ENCODE data around the gene KAT5.
"Not testable (repeated sequence)": the region's sequence is repeated elsewhere in the genome, so short reads cannot be mapped to it uniquely, and the experiment has no call there.

Gene KAT5

DNA sequence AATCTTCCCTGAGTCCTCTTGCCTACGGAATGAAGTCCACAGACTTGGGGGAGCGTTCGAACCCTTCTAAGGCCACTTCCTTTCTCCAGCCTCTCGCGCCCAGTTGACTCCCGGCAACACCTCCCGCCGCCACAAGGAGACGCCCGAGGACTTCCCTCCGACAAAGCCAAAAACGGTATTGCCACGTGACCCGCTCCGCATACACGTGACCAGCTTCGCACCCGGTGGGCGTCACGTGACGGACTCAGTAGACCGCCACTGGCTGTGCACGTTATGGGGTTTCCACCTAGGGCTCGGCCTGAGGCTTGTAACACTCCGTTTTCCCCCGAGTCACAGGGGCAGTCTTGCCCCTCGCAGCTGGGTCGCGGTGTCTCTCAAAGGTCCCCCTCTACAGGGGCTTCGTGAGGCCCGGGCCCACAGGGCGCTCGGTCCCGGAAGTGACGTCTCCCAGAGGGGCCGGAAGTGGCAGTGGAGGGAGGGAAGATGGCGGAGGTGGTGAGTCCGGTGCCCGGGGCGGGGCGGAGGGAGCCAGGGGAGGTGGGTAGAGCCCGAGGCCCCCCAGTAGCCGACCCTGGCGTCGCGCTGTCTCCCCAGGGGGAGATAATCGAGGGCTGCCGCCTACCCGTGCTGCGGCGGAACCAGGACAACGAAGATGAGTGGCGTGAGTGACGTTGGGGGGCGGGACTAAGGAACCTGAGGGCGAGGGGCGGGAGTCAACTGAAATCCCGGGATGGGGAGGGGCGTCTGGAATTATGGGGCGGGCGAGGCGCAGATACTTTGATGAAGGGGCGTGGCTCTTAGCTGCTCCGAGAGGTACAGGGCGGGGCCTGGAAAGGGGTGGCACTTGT, at the start of gene KAT5:
Gene KAT5, plus strand, starts transcription at position 468 of the 848 bp plus-strand sequence. Its CDS starts 16 bp downstream, at position 484.
- DNase-seq (ENCODE audit: low read depth), result peak; percentile 96

DNA sequence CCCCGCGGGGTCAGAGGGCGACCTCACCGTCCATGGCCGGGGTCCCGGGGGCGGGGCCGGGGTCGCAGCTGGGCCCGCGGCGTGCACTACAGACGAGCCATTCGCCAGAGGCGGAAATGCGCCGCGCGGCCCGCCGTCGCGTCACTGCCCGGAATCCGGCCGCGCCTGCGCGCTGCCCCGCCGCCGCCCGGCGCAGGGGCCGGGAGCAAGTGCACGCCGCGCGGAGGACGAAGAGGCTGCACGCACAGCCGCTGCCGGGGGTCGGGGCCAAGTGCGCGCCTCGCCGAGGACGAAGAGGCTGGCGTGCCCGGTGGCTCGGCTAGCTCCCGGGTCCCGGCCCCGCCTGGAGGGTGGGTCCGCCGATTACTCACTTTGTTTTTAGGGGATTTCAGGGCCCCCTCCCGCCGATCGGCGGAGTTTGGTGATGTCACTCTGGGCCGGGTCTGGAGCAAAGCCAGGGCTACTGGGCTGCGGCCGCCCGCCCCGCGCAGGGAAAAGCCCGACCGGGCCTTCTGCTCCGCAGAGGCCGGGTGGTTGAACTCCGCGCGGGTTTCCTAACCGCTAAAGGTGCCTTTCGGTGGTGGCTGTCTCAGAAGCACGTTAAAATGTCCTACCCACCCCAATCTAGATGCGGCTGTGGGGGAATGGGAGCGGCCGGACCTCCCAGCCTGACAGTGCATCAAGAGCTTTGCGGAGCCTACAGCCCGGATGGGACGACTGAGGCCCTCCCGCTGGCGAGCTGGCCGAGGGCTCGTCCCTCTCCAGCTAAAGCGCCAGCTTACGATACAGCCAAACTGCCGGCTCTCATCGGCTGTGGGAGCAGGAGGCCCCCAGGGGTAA, 49.0 kb upstream of the KAT5 start, which contains the start of gene RELA:
Gene RELA, minus strand, starts transcription at position 118 of the 840 bp plus-strand sequence. Its CDS starts 84 bp downstream, at position 34.
- peak; percentile 83 for DNase-seq (ENCODE audit: low read depth)

DNA sequence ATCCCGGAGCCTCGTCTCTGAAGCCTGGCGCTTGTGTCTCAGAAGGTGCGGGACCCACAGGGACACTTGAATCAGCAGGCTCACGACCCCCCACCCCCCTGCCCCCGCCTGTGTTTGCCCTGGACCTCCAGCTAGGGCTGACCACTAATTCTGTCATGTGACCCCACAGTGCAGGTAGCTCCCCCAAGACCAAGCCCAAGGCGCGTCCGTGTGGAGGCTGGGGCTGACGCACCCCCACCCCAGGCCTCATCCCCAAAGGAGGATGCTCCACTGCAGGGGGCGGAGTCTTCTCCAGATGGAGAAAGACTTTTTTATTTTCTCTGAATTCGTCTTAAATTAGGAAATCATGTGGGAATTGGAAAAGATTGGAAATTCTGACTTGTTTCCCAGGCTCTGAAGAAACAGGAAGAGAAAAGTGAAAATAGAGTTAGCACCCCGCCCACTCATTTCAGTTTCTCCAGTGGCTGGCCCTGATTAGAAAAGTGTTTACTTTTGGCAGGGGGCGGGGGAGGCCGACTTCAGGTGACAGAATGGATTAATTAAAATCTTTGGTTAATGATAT, 48.3 kb upstream of the KAT5 start:
- no peak for DNase-seq (ENCODE audit: low read depth)

DNA sequence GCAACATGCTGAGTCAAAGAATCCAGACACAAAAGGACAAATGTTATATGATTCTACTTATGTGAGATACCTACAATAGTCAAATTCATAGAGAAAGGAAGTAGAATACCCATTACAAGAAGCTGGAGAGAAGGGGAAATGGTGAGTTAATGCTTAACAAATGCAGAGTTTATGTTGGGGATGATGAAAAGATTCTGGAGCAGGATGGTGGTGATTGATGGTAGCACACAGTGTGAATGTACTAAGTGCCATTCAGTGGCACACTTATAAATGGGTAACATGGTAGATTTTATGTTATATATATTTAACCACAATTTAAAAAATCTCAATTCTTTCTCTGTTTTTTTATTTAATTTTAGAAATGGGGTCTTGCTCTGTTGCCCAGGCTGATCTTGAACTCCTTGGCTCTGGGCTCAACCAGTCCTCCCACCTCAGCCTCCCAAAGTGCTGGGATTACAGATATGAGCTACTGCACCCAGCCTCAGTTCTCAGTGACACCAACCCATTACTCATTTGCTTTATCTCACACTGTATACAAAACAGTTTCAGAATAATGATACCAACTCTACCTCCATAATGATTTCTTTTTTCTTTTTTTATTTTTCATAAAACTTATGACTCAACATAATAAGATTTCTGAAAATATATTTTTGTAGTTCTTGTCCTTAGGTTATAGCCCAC, 39.7 kb upstream of the KAT5 start:
- no peak for DNase-seq (ENCODE audit: low read depth)

DNA sequence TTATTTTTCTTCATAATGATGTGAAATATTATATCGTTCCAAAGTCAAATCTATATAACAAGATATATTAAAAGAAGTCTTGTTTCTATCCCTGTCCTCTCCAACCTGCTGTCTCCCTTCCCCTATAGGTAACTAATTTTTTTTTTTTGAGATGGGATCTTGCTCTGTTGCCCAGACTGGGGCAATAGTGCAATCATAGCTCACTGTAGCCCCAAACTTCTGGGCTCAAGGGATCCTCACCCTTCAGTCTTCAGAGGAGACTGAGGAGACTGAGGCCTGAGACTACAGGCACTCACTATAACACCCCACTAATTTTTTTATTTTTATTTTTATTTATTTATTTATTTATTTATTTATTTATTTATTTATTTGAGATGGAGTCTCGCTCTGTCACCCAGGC, 39.1 kb upstream of the KAT5 start:
- DNase-seq (ENCODE audit: low read depth), result no peak

DNA sequence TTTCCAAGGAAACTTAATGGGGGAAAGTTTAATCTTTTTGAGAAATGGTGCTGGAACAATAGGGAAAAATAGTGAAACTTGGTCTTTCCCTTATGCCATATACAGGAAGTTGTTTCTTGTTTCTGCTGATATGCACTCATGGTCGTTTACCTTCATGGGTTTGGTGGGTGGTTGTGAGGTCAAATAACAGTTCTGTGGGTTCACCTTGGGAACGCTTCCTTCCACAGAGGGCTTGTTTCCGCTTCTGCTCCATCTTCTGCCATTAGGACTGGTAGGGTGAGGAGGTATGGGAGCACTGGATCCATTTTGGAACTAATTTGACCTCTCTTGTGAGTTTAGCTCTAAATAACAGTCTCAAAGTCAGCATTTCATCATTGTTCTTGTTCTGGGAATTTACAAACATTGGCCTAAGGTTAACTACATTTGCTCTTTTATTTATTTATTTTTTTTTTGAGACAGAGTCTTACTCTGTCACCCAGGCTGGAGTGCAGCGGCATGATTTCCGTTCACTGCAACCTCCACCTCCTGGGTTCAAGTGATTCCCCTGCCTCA, 31.8 kb upstream of the KAT5 start:
- no peak for DNase-seq (ENCODE audit: low read depth)

DNA sequence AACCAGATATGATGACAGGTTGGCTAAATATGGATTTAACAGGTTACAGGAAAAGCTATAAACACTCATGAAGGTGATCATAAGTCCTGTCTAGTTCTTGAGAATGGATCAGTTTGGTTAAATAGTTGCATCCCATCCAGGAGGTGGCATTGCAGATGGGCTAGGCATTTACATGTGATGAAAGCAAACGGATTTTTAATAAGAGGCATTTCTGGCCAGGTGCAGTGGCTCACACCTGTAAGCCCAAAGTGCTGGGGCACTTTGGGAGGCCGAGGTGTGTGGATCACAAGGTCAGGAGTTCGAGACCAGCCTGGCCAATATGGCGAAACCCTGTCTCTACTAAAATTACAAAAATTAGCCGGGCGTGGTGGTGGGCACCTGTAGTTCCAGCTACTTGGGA, 28.6 kb upstream of the KAT5 start:
- DNase-seq (ENCODE audit: low read depth), result not testable (repeated sequence)

DNA sequence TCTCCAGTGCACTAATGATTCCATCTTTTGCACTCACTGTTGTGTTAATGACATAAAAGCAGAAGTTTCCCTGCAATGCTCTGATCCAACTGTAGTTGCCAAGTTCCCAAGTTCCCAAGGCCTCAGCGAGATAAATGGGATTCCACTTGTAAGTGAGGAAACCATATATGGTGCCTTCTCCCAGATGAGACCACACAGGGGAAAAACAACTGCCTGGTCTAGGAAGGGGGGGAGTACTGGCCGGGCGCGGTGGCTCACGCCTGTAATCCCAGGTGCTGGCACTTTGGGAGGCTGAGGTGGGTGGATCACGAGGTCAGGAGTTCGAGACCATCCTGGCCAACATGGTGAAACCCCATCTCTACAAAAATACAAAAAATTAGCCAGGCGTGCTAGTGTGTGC, 26.1 kb upstream of the KAT5 start:
- no peak for DNase-seq (ENCODE audit: low read depth)

DNA sequence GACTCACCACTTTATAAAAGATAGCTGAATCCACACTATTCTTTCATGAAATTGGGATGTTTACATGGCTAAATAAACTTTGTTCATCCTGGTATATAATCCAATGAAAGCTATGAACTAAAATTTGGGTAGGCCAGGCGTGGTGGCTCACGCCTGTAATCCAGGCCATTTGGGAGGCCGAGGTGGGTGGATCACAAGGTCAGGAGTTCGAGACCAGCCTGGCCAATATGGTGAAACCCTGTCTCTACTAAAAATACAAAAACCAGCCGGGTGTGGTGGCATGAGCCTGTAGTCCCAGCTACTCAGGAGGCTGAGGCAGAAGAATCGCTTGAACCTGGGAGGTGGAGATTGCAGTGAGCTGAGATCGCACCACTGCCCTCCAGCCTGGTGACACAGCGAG, 20.2 kb upstream of the KAT5 start:
- not testable (repeated sequence) for DNase-seq (ENCODE audit: low read depth)

DNA sequence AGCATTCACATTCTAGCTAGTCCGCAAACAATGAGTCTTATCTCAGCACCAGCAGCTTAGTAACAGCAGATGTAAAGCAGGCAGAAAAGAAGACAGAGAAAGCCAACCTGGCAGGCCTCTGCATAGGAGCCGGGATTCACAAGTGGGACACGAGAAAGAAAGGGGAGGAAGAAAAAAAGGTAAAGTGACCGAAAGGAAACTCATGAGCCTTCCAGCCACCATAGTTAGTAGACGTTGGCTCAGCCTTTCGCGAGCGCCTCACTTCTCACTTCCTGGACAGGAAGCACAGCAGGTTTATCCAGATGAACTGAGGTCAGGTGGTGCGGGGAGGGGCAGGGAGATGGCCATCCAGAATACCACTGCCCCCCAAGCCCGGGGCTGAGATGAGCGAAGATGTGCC, 19.7 kb upstream of the KAT5 start:
- DNase-seq (ENCODE audit: low read depth), result no peak

DNA sequence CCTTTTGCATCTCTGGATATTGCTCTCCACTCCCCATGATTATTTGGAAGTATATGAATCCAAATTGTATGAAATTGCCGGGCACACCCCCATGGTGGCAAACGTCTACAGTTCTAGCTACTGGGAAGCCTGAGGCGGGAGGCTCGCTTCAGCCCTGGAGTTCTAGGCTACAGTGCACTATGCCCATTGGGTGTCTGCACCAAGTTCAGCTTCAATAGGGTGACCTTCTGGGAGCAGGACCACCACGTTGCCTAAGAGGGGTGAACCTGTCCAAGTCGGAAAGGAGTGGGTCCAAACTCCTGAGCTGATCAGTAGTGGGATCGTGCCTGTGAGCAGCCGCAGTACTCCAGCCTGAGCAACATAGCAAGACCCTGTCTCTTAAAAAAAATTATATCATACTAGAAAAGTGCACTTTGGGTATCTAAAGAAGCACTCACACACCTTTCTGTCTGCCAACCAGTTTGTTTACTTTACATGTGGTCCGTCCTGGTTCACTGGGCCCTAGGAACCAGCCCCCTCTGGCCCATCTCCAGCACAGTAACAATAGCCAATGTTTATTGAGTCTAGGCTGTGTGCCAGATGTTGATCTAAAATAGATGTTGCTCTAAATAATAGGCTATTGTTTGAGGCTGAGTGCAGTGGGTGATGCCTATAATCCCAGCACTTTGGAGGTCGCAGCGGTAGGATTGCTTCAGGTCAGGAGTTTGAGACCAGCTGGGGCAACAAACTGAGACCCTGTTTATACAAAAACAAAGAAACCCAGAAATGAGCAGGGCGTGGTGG, 16.4 kb upstream of the KAT5 start:
- no peak for DNase-seq (ENCODE audit: low read depth)

DNA sequence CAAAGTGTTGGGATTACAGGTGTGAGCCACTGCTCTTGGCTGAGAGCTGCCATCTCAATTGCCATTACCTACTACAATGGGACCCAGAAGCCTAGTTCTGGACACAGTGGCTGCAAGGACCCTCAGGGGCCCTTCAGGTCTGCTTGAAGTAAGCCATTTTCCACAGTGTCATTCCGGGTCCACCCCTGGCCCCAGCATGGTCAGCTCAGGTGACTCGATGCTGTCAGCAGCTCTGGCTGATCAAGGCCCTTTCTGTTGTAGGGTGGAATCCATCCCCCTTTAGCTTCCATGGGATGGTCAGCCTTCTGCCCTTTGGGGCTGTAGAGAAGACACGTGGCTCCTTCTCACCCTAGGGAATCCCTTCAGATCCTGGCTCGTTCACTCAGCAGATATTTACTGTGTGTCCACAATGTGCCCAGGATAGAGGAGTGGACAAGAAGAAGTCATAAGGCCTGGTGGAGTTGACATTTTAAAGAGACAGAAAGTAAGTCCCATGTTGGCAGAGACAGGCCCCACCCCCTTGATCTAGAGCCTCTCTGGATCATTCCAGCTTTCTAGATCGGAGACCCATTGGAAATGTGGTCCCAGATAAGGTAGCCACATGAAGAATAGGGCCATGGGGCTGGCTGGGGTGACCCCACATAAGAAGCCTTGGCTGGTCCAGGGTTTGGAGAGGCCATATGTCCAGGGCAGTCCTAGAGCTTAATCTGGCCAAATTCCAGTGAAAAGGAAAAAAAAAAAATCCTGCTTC, 15.1 kb upstream of the KAT5 start:
- no peak for DNase-seq (ENCODE audit: low read depth)

DNA sequence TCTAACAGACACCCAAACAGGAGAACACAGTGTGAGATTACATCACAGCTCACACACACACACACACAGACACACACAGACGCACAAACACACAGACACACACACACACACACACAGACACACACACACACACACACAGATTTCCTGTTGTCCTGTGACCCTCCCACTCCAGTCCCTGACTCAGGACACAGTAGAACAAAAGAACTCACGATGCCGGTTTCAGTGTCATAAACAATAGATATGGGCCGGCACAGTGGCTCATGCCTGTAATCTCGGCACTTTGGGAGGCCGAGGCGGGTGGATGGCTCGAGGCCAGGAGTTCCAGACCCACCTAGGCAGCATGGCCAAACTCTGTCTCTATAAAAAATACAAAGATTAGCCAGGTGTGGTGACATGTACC, 13.8 kb upstream of the KAT5 start:
- DNase-seq (ENCODE audit: low read depth), result no peak

DNA sequence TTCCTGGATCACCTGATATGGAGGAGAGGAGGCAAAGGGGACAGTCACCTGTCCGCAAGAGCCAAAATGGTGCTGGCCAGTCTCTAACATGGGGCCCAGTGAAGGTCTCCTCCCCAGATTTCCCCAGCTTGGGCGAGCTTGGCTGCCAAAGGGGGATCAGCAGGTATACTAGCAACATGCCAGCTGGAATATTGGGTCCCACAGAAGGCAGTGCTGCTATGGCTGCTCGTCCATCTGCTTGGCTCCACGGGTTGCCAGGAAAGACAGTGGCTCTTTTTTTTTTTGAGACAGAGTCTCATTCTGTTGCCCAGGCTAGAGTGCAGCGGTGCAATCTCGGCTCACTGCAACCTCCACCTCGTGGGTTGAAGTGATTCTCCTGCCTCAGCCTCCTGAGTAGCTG, 12.7 kb upstream of the KAT5 start:
- DNase-seq (ENCODE audit: low read depth), result no peak

DNA sequence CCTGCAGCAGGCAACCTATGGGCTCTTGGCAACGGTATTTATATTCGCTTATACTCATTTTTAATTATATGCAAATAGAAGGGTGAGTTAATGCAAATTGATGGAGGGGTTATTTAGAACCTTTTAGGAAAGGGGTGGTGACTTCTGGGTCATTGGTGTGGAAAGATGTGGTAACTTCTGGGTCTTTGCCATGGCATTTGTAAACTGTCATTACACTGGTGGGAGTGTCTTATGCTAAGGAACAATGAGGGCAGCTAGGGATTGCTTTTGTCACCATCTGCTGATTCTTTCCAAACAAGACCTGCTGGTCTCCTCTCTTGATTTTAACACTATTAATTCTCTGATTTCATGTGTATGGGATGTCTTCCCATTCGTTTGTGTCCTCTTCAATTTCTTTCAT, 11.7 kb upstream of the KAT5 start:
- DNase-seq (ENCODE audit: low read depth), result no peak

DNA sequence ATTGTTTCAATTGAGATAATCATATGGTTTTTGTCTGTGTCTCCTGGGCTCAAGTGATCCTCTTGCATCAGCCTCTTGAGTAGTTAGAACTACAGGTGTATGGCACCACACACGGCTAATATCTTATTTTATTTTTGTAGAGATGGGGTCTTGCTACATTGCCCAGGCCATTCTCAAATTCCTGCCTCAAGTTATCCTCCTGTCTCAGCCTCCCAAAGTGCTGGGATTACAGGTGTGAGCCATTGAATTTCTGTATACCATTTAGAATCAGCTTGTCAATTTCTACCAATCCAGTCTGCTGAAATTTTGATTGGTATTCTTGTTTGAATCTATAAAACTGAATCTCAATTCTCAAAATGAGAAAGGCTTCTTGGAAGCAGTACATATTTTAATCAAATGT, 10.4 kb upstream of the KAT5 start:
- no peak for DNase-seq (ENCODE audit: low read depth)

DNA sequence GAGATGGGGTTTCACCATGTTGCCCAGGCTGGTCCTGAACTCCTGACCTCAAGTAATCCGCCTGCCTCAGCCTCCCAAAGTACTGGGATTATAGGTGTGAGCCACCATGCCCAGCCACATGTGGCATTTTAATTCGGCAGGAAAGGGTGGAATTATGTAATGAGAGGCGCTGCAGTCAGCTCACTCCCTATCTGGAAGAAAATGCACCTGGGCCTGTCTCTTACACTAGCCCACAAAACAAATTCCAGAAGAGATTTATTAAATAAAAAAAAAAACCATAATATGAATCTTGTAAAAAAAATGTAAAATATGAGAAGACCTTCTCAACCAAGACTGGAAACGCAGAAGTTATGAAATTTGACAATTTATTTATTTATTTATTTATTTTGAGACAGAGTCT, 8.2 kb upstream of the KAT5 start:
- no peak for DNase-seq (ENCODE audit: low read depth)

DNA sequence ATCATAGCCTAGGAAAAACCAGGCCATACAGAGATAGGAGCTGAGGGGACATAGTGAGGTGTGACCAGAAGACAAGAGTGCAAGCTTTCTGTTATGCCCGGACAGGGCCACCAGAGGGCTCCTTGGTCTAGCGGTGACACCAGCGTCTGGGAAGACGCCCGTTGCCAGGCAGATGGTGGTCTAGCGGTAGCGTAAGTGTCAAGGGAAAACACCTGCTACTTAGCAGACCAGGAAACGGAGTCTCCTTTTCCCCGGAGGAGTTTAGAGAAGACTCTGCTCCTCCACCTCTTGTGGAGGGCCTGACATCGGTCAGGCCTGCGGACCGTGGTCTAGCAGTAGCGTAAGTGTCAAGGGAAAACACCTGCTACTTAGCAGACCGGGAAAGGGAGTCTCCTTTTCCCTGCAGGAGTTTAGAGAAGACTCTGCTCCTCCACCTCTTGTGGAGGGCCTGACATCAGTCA, 5.7 kb upstream of the KAT5 start:
- peak; percentile 61 for DNase-seq (ENCODE audit: low read depth)

DNA sequence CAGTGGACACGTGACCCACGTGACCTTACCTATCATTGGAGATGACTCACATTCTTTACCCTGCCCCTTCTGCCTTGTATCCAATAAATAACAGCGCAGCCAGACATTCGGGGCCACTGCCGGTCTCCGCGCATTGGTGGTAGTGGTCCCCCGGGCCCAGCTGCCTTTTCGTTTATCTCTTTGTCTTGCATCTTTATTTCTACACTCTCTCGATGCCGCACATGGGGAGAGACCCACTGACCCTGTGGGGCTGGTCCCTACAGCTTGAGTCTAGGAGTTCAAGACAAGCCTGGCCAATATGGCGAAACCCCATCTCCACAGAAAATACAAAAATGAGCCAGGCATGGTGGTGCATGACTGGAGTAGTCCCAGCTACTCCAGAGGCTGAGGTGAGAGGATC, 5.0 kb upstream of the KAT5 start:
- not testable (repeated sequence) for DNase-seq (ENCODE audit: low read depth)

DNA sequence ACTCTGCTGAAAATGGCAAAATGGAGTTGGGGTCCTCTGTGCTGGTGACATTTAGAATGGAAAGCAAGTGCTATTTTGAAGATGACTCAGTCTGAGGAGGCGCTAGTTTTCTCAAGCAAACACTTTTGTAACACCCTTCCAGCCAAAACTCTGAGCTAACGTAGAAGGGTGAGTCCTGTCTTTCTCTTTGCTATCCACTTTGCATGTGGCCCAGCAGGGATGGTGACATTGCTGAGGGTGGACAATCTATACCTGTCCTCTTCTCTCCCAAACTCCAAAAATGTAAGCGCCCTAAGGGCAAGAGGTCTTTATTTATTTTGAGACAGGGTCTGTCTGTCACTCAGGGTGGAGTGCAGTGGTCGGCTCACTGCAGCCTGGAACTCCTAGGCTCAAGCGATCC, 3.6 kb upstream of the KAT5 start:
- DNase-seq (ENCODE audit: low read depth), result no peak
